ENCODE measurements around the gene SHB.

The SHB gene

GRCh38 chr9:38068701-38069628 is at the start of gene SHB:
Gene SHB, minus strand, starts transcription at chr9:38069227. Its CDS starts 582 bp downstream, at chr9:38068645.
- peak; percentile 77 for DNase-seq (ENCODE audit: low read depth)

- peak; percentile 4 for DNase-seq (ENCODE audit: low read depth)
Observed at GRCh38 chr9:38117651-38118050, 48.6 kb upstream of the SHB start.

- no peak for DNase-seq (ENCODE audit: low read depth)
Observed at GRCh38 chr9:38114905-38115304, 45.9 kb upstream of the SHB start.

GRCh38 chr9:38112456-38112855 is 43.4 kb upstream of the SHB start:
- no peak for DNase-seq (ENCODE audit: low read depth)

- DNase-seq (ENCODE audit: low read depth), result no peak
Observed at GRCh38 chr9:38112049-38112448, 43.0 kb upstream of the SHB start.

GRCh38 chr9:38110476-38110875 is 41.4 kb upstream of the SHB start:
- peak; percentile 8 for DNase-seq (ENCODE audit: low read depth)

- DNase-seq (ENCODE audit: low read depth), result no peak
Observed at GRCh38 chr9:38109601-38110000, 40.6 kb upstream of the SHB start.

- DNase-seq (ENCODE audit: low read depth), result no peak
Observed at GRCh38 chr9:38108326-38108725, 39.3 kb upstream of the SHB start.

- DNase-seq (ENCODE audit: low read depth), result no peak
Observed at GRCh38 chr9:38107811-38108304, 38.8 kb upstream of the SHB start.

GRCh38 chr9:38107405-38107804 is 38.4 kb upstream of the SHB start:
- no peak for DNase-seq (ENCODE audit: low read depth)

GRCh38 chr9:38106488-38106887 is 37.5 kb upstream of the SHB start:
- DNase-seq (ENCODE audit: low read depth), result no peak

- no peak for DNase-seq (ENCODE audit: low read depth)
Observed at GRCh38 chr9:38103340-38103739, 34.3 kb upstream of the SHB start.

- no peak for DNase-seq (ENCODE audit: low read depth)
Observed at GRCh38 chr9:38101423-38101822, 32.4 kb upstream of the SHB start.

- no peak for DNase-seq (ENCODE audit: low read depth)
Observed at GRCh38 chr9:38096238-38096805, 27.3 kb upstream of the SHB start.

GRCh38 chr9:38094165-38094564 is 25.1 kb upstream of the SHB start:
- DNase-seq (ENCODE audit: low read depth), result no peak

GRCh38 chr9:38092656-38093055 is 23.6 kb upstream of the SHB start:
- no peak for DNase-seq (ENCODE audit: low read depth)

- DNase-seq (ENCODE audit: low read depth), result no peak
Observed at GRCh38 chr9:38092200-38092524, 23.1 kb upstream of the SHB start.

GRCh38 chr9:38091310-38092199 is 22.5 kb upstream of the SHB start:
- no peak for DNase-seq (ENCODE audit: low read depth)

- no peak for DNase-seq (ENCODE audit: low read depth)
Observed at GRCh38 chr9:38090170-38090569, 21.1 kb upstream of the SHB start.

- DNase-seq (ENCODE audit: low read depth), result no peak
Observed at GRCh38 chr9:38089387-38090165, 20.5 kb upstream of the SHB start.

GRCh38 chr9:38088006-38088925 is 19.2 kb upstream of the SHB start:
- peak; percentile 57 for DNase-seq (ENCODE audit: low read depth)
